ENCODE results near the gene ADGB.

The ADGB gene

GRCh38 chr6:146620655-146621054 is 21.9 kb downstream of the ADGB start:
- Histone ChIP-seq H3K27ac (ENCODE audit: insufficient read depth in 1 of 2, low read depth in 1 of 2, low read length in 2 of 2, poor library complexity in 1 of 2, severe bottlenecking in 2 of 2) (no peak overlapping the region), H3K9me3 (ENCODE audit: control extremely low read depth in 1 of 5, control insufficient read depth in 4 of 5, insufficient read depth in 2 of 5, low read depth in 1 of 5, low read length in 4 of 5) (peaks cover 0 to 11% (median 0%) of the 10 kb centered on the region in 5 experiments), H3K27me3 (replicated peaks in 2 of 5; ENCODE audit: control insufficient read depth in 4 of 5, insufficient read depth in 5 of 5, low read length in 4 of 5) (no peaks in the 10 kb centered on the region), H3K4me1 (ENCODE audit: control extremely low read depth in 1 of 4, control insufficient read depth in 4 of 4, insufficient read depth in 4 of 4, low read length in 3 of 4) (peaks cover 0 to 4% (median 0%) of the 10 kb centered on the region in 4 experiments), H3K36me3 (ENCODE audit: control insufficient read depth in 4 of 4, insufficient read depth in 4 of 4, low read length in 3 of 4) (no peaks in the 10 kb centered on the region), H3K4me3 (ENCODE audit: control insufficient read depth in 1 of 7, extremely low read depth in 1 of 7, insufficient read depth in 4 of 7, low read depth in 2 of 7, low read length in 6 of 7) (no peak overlapping the region)
- DNase-seq: no peak
- POLR2A ChIA-PET: no interaction called here
- WGBS (ENCODE audit: insufficient coverage): no CpG with 5 or more reads among the region's 2 CpGs
- CTCF ChIA-PET: no interaction called here

GRCh38 chr6:146628350-146628749 is 29.6 kb downstream of the ADGB start:
- 96% methylated on average over 2 of the region's 2 CpGs for WGBS (ENCODE audit: insufficient coverage)
- Histone ChIP-seq H3K9me3 (ENCODE audit: control extremely low read depth in 1 of 5, control insufficient read depth in 4 of 5, insufficient read depth in 2 of 5, low read depth in 1 of 5, low read length in 4 of 5) (peaks cover 0 to 6% (median 0%) of the 10 kb centered on the region in 5 experiments), H3K27ac (ENCODE audit: insufficient read depth in 1 of 2, low read depth in 1 of 2, low read length in 2 of 2, poor library complexity in 1 of 2, severe bottlenecking in 2 of 2) (no peak overlapping the region), H3K4me1 (ENCODE audit: control extremely low read depth in 1 of 4, control insufficient read depth in 4 of 4, insufficient read depth in 4 of 4, low read length in 3 of 4) (no peaks in the 10 kb centered on the region), H3K27me3 (replicated peaks in 2 of 5; ENCODE audit: control insufficient read depth in 4 of 5, insufficient read depth in 5 of 5, low read length in 4 of 5) (no peaks in the 10 kb centered on the region), H3K4me3 (ENCODE audit: control insufficient read depth in 1 of 7, extremely low read depth in 1 of 7, insufficient read depth in 4 of 7, low read depth in 2 of 7, low read length in 6 of 7) (no peak overlapping the region), H3K36me3 (ENCODE audit: control insufficient read depth in 4 of 4, insufficient read depth in 4 of 4, low read length in 3 of 4) (no peaks in the 10 kb centered on the region)
- DNase-seq: no peak
- ChIA-PET CTCF (no interaction called here), POLR2A (no interaction called here)

- Histone ChIP-seq H3K9me3 (ENCODE audit: control extremely low read depth in 1 of 5, control insufficient read depth in 4 of 5, insufficient read depth in 2 of 5, low read depth in 1 of 5, low read length in 4 of 5) (no peaks in the 10 kb centered on the region), H3K27ac (ENCODE audit: insufficient read depth in 1 of 2, low read depth in 1 of 2, low read length in 2 of 2, poor library complexity in 1 of 2, severe bottlenecking in 2 of 2) (no peak overlapping the region), H3K4me3 (ENCODE audit: control insufficient read depth in 1 of 7, extremely low read depth in 1 of 7, insufficient read depth in 4 of 7, low read depth in 2 of 7, low read length in 6 of 7) (no peak overlapping the region), H3K27me3 (replicated peaks in 2 of 5; ENCODE audit: control insufficient read depth in 4 of 5, insufficient read depth in 5 of 5, low read length in 4 of 5) (no peaks in the 10 kb centered on the region), H3K36me3 (ENCODE audit: control insufficient read depth in 4 of 4, insufficient read depth in 4 of 4, low read length in 3 of 4) (no peaks in the 10 kb centered on the region), H3K4me1 (ENCODE audit: control extremely low read depth in 1 of 4, control insufficient read depth in 4 of 4, insufficient read depth in 4 of 4, low read length in 3 of 4) (no peaks in the 10 kb centered on the region)
- no peak for DNase-seq
- no CpG with 5 or more reads among the region's 2 CpGs for WGBS (ENCODE audit: insufficient coverage)
- CTCF ChIA-PET: no interaction called here
- POLR2A ChIA-PET: no interaction called here
These were observed 35.2 kb downstream of the ADGB start for GRCh38 chr6:146634022-146634421.

DNA sequence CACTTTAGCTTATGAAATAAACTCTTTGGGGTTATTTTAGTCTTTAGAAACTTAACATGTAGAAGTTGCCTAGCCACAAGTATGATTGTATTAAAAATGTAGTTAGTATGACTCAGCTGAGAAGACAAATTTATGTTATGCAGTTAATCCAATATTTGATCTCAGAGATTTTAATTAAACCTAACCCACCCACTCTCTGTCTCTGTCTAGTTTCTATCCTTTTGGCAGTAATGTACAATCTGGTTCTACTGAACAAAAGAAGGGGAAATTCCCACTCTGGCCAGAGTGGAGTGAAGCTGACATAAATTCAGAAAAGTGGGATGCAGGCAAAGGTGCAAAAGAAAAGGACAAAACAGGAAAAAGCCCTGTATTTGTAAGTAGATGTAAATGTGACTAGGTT is 36.4 kb downstream of the ADGB start:
- DNase-seq: no peak
- H3K4me3 ChIP-seq (ENCODE audit: control insufficient read depth in 1 of 7, extremely low read depth in 1 of 7, insufficient read depth in 4 of 7, low read depth in 2 of 7, low read length in 6 of 7): no peak overlapping the region
- no peaks in the 10 kb centered on the region for H3K27me3 ChIP-seq (replicated peaks in 2 of 5; ENCODE audit: control insufficient read depth in 4 of 5, insufficient read depth in 5 of 5, low read length in 4 of 5)
- H3K4me1 ChIP-seq (ENCODE audit: control extremely low read depth in 1 of 4, control insufficient read depth in 4 of 4, insufficient read depth in 4 of 4, low read length in 3 of 4): no peaks in the 10 kb centered on the region
- H3K36me3 ChIP-seq (ENCODE audit: control insufficient read depth in 4 of 4, insufficient read depth in 4 of 4, low read length in 3 of 4): no peaks in the 10 kb centered on the region
- ChIA-PET CTCF (no interaction called here), POLR2A (no interaction called here)
- no peak overlapping the region for H3K27ac ChIP-seq (ENCODE audit: insufficient read depth in 1 of 2, low read depth in 1 of 2, low read length in 2 of 2, poor library complexity in 1 of 2, severe bottlenecking in 2 of 2)
- no peaks in the 10 kb centered on the region for H3K9me3 ChIP-seq (ENCODE audit: control extremely low read depth in 1 of 5, control insufficient read depth in 4 of 5, insufficient read depth in 2 of 5, low read depth in 1 of 5, low read length in 4 of 5)

- Histone ChIP-seq H3K4me3 (ENCODE audit: control insufficient read depth in 1 of 7, extremely low read depth in 1 of 7, insufficient read depth in 4 of 7, low read depth in 2 of 7, low read length in 6 of 7) (no peak overlapping the region), H3K9me3 (ENCODE audit: control extremely low read depth in 1 of 5, control insufficient read depth in 4 of 5, insufficient read depth in 2 of 5, low read depth in 1 of 5, low read length in 4 of 5) (no peaks in the 10 kb centered on the region), H3K36me3 (ENCODE audit: control insufficient read depth in 4 of 4, insufficient read depth in 4 of 4, low read length in 3 of 4) (no peaks in the 10 kb centered on the region), H3K4me1 (ENCODE audit: control extremely low read depth in 1 of 4, control insufficient read depth in 4 of 4, insufficient read depth in 4 of 4, low read length in 3 of 4) (no peaks in the 10 kb centered on the region), H3K27me3 (replicated peaks in 2 of 5; ENCODE audit: control insufficient read depth in 4 of 5, insufficient read depth in 5 of 5, low read length in 4 of 5) (no peaks in the 10 kb centered on the region), H3K27ac (ENCODE audit: insufficient read depth in 1 of 2, low read depth in 1 of 2, low read length in 2 of 2, poor library complexity in 1 of 2, severe bottlenecking in 2 of 2) (no peak overlapping the region)
- POLR2A ChIA-PET: no interaction called here
- WGBS (ENCODE audit: insufficient coverage): 100% methylated on average over 2 of the region's 2 CpGs
- CTCF ChIA-PET: no interaction called here
- DNase-seq: no peak
These were observed 37.7 kb downstream of the ADGB start for GRCh38 chr6:146636481-146636880.

- Histone ChIP-seq H3K9me3 (ENCODE audit: control extremely low read depth in 1 of 5, control insufficient read depth in 4 of 5, insufficient read depth in 2 of 5, low read depth in 1 of 5, low read length in 4 of 5) (no peaks in the 10 kb centered on the region), H3K27me3 (replicated peaks in 2 of 5; ENCODE audit: control insufficient read depth in 4 of 5, insufficient read depth in 5 of 5, low read length in 4 of 5) (no peaks in the 10 kb centered on the region), H3K27ac (ENCODE audit: insufficient read depth in 1 of 2, low read depth in 1 of 2, low read length in 2 of 2, poor library complexity in 1 of 2, severe bottlenecking in 2 of 2) (no peak overlapping the region), H3K4me1 (ENCODE audit: control extremely low read depth in 1 of 4, control insufficient read depth in 4 of 4, insufficient read depth in 4 of 4, low read length in 3 of 4) (no peaks in the 10 kb centered on the region), H3K4me3 (ENCODE audit: control insufficient read depth in 1 of 7, extremely low read depth in 1 of 7, insufficient read depth in 4 of 7, low read depth in 2 of 7, low read length in 6 of 7) (no peak overlapping the region), H3K36me3 (ENCODE audit: control insufficient read depth in 4 of 4, insufficient read depth in 4 of 4, low read length in 3 of 4) (no peaks in the 10 kb centered on the region)
- DNase-seq: no peak
- ChIA-PET POLR2A (no interaction called here), CTCF (no interaction called here)
- WGBS (ENCODE audit: insufficient coverage): 100% methylated on average over 2 of the region's 6 CpGs
These were observed 44.1 kb downstream of the ADGB start for GRCh38 chr6:146642921-146643320.

GRCh38 chr6:146650799-146651481 is 52.2 kb downstream of the ADGB start:
- no peaks in the 10 kb centered on the region for H3K27me3 ChIP-seq (replicated peaks in 2 of 5; ENCODE audit: control insufficient read depth in 4 of 5, insufficient read depth in 5 of 5, low read length in 4 of 5)
- H3K4me1 ChIP-seq (ENCODE audit: control extremely low read depth in 1 of 4, control insufficient read depth in 4 of 4, insufficient read depth in 4 of 4, low read length in 3 of 4): no peaks in the 10 kb centered on the region
- ChIA-PET POLR2A (no interaction called here), CTCF (no interaction called here)
- no peak overlapping the region for H3K4me3 ChIP-seq (ENCODE audit: control insufficient read depth in 1 of 7, extremely low read depth in 1 of 7, insufficient read depth in 4 of 7, low read depth in 2 of 7, low read length in 6 of 7)
- no peak for DNase-seq
- H3K9me3 ChIP-seq (ENCODE audit: control extremely low read depth in 1 of 5, control insufficient read depth in 4 of 5, insufficient read depth in 2 of 5, low read depth in 1 of 5, low read length in 4 of 5): no peaks in the 10 kb centered on the region
- H3K36me3 ChIP-seq (ENCODE audit: control insufficient read depth in 4 of 4, insufficient read depth in 4 of 4, low read length in 3 of 4): no peaks in the 10 kb centered on the region
- H3K27ac ChIP-seq (ENCODE audit: insufficient read depth in 1 of 2, low read depth in 1 of 2, low read length in 2 of 2, poor library complexity in 1 of 2, severe bottlenecking in 2 of 2): no peak overlapping the region
- 95% methylated on average over 6 of the region's 8 CpGs for WGBS (ENCODE audit: insufficient coverage)
